GM12891 (cell line): ENCODE measurements around the gene CAPN10.

ENCODE experiments used
- PAX5 ChIP-seq: IDR thresholded peaks from 2 replicates; pipeline ENCODE4 v1.6.1; 2011; ENCODE audit warnings: low read length, moderate library complexity, mild to moderate bottlenecking; ENCODE audit not compliant: insufficient read depth, severe bottlenecking
- POLR2A ChIP-seq: IDR thresholded peaks from 2 replicates; pipeline ENCODE4 v1.6.1; 2011; ENCODE audit warnings: low read depth, low read length, control low read depth
- POLR2AphosphoS5 ChIP-seq: IDR thresholded peaks from 2 replicates; pipeline ENCODE4 v1.6.1; 2011; ENCODE audit warnings: low read depth, low read length, control low read depth

DNA sequence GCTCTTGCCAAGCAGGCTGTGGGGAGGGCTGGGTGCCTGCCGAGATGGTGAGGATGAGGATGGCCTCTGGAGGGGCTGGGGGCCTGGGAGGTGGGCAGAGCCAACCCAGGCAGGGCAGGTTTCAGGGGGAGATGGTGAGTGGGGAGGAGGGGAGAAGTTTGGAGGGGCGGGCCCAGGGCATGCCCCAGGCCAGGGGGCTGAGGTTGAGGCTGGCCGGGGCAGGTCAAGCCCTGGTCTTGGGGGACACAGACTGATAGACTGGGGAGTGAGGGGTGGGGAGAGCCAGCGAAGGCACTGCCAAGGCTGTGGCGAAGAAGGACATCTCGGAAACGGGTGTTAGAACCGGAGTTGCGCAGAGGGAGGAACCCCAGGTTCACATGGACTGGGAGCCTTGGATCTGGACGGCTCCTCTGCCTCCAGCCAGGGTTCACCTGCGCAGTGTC lies 12.6 kb downstream of the CAPN10 start:
- no peak for TF ChIP-seq POLR2AphosphoS5
- TF ChIP-seq POLR2A: no peak
- no peak for TF ChIP-seq PAX5
